Omental fat pad (tissue), 4 donors: ENCODE measurements around the gene GAMT. TPM values are rescaled to one million over a fixed set of nuclear protein-coding genes. Genes with fewer than 3 reads are reported as not detected.

Experiments
- ATAC-seq: fragments of 150-250 bp; one replicate; pipeline ENCODE4 v1.9.1; 2016; ENCODE audit warnings: mild to moderate bottlenecking, moderate library complexity; ENCODE audit not compliant: low FRiP score
- DNase-seq: peaks from one replicate; pipeline ENCODE4 v3.0.0-alpha.2; 2019; ENCODE audit warnings: low spot score
- CTCF ChIP-seq, 3 donors: fragments of 450-650 bp; IDR thresholded peaks; one replicate each; pipeline ENCODE4 v1.5.1; 2016 to 2017; ENCODE audit warnings: antibody characterized with exemption in 3 of 3, mild to moderate bottlenecking in 3 of 3, moderate library complexity in 2 of 3
- total RNA-seq, 4 donors: library from RNA; depleted of rRNA; stranded (reverse); fragments of >200 nt; gene quantifications; one replicate each; pipeline ENCODE4 v1.1.0, GENCODE V29; 2016

Gene GAMT
- total RNA-seq, 4 donors from 2014 or later = 10.8 to 16.2 (median 13.7) TPM

DNA sequence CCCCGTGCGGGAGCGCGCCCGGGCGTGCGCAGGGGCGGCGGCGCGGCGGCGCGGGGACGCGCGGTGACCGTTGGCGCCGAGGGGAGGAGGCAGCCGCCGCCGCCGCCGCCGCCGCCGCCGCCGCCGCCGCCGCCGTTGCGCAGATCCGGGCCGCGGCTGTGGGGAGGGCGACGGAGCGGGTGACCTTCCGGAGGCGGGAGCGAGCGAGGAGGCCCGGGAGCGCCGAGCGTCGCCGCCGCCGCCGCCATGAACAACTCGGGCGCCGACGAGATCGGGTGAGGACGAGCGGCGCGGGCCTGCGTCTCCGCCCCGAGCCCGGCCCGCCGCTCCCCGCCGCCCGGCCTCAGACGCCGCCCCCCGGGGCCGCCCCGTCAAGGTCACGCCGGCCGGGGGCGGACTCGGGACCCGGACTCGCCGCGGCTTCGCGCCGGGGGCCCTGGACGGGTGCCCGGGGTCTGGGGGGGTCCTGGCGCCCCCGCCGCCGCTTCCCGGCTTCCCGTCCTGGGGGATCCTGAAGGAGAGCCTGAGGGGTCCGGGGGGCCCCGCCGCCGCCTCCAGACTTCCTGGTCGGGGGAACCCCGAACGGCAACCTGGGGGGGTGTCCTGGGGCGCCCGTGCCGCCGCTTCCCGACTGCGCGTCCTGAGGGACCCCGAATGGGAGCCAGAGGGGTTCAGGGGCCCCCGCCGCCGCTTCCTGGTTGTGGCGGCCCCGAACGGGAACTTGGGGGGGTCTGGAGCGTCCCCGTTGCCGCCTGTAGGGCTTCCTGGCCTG, 6.4 kb upstream of the GAMT start, which contains the start of gene DAZAP1:
Gene DAZAP1, plus strand, starts transcription at position 59 of the 772 bp plus-strand sequence. Its CDS starts 188 bp downstream, at position 247.
- ATAC-seq = peak; percentile 15

GRCh38 chr19:1406774-1407527, 5.6 kb upstream of the GAMT start:
- TF ChIP-seq CTCF (IDR thresholded peaks at IDR 0.05) = no peak
- DNase-seq = peak; percentile 95
- peak; percentile 93 for ATAC-seq

More for the DNA sequence above, 6.4 kb upstream of the GAMT start, which contains the start of gene DAZAP1:
- no peak for TF ChIP-seq CTCF (IDR thresholded peaks at IDR 0.05)
- DNase-seq = no peak

DNA sequence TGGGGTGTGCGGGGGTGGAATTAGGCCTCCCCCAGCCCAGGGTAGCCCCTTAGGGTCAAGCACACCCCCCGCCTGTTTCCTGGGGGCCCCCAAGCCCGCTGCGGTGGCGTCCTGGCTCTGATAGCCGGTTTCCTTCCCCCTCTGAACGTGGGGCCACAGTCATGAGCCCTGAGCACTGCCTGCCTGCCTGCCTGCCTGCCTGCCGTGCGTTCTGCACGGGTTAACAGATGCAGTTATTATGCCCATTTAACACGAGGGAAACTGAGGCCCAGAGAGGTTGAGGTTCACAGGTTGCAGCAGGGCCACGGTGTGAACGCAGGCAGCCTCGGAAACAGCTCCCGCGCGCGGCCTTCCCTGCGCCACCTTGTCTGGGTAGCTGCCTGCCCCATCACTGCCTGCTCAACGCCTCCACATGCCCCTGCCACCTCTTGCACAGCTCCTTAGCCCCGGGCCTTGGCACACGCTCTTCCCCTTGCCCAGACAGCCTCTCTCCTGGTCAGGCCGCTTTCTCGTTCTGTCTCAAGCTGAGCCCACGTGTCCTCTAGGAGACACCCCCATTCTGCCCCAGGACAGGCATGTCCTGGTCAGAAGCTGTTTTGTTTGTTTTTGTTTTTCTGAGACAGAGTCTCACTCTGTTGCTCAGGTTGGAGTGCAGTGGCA, 1.2 kb upstream of the GAMT start:
- ATAC-seq = no peak

GRCh38 chr19:1401889-1402217, 511 bp upstream of the GAMT start:
- DNase-seq (no peak), ATAC-seq (no peak)
- TF ChIP-seq CTCF (IDR thresholded peaks at IDR 0.05) = no peak

More for the DNA sequence above, 1.2 kb upstream of the GAMT start:
- no peak for DNase-seq
- TF ChIP-seq CTCF (IDR thresholded peaks at IDR 0.05) = no peak

- ATAC-seq (peak; percentile 13), DNase-seq (no peak)
- no peak for TF ChIP-seq CTCF (IDR thresholded peaks at IDR 0.05)
Observed at GRCh38 chr19:1400281-1401137, 833 bp downstream of the GAMT start.

DNA sequence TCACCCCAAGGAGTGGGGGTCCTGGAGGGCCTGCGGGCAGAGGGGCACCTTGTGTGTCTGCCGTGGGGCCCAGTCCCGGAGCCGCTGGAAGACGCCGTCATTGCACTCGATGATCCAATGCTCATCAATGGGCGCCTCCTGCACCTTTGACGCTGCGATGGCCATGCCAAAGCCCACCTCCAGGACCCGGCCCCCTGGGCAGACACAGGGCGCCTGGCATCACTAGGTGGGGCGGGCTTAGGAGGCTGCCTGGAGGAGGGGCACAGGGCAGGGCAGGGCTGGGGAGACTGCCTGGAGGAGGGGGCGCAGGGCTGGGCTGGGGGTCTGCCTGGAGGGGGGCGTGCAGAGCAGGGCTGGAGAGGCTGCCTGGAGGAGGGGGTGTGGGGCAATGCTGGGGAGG, 1.6 kb downstream of the GAMT start:
- ATAC-seq (no peak), DNase-seq (no peak)
- TF ChIP-seq CTCF (IDR thresholded peaks at IDR 0.05) = no peak
